Coronary artery (tissue), 2 donors: ENCODE results near the gene TMEM175.
A peak's percentile ranks its signal among the peaks of the same experiment; 100 is the strongest.

Experiments used
- DNase-seq: peaks from one replicate; pipeline ENCODE4 v3.0.0-alpha.2; 2017; ENCODE audit warnings: low spot score
- H3K27ac ChIP-seq, 2 donors: fragments of 200-600 bp; sonication (generic); one replicate each; pipeline ENCODE4 v1.5.1; 2016 to 2019
- H3K4me3 ChIP-seq: fragments of 200-600 bp; sonication (generic); 2 replicates; pipeline ENCODE4 v1.5.1; 2016; ENCODE audit warnings: mild to moderate bottlenecking, moderate library complexity
- CTCF ChIP-seq: fragments of 200-600 bp; sonication (generic); IDR thresholded peaks from one replicate; pipeline ENCODE4 v1.5.1; 2019; ENCODE audit warnings: antibody characterized with exemption

Gene TMEM175

GRCh38 chr4:999882-1000425 is 67.7 kb downstream of the TMEM175 start:
- Histone ChIP-seq H3K4me3 (no peak overlapping the region), H3K27ac (no peak overlapping the region)
- no peak for TF ChIP-seq CTCF
- no peak for DNase-seq

GRCh38 chr4:1000686-1001260 is 68.5 kb downstream of the TMEM175 start:
- Histone ChIP-seq H3K4me3 (no peak overlapping the region), H3K27ac (no peak overlapping the region)
- no peak for DNase-seq
- TF ChIP-seq CTCF: no peak

- H3K27ac ChIP-seq: no peak overlapping the region
- no peak for DNase-seq
- TF ChIP-seq CTCF: no peak
- no peak overlapping the region for H3K4me3 ChIP-seq
These were observed 69.4 kb downstream of the TMEM175 start for GRCh38 chr4:1001561-1002130.

- no peak for TF ChIP-seq CTCF
- Histone ChIP-seq H3K27ac (no peak overlapping the region), H3K4me3 (peak overlapping the region; percentile 48)
- DNase-seq: no peak
These were observed 69.9 kb downstream of the TMEM175 start for GRCh38 chr4:1002131-1002630.

GRCh38 chr4:1002631-1003251 is 70.5 kb downstream of the TMEM175 start:
- no peak for DNase-seq
- no peak for TF ChIP-seq CTCF
- Histone ChIP-seq H3K4me3 (peak overlapping the region; percentile 48), H3K27ac (no peak overlapping the region)

- no peak overlapping the region for H3K27ac ChIP-seq
- no peak for DNase-seq
- H3K4me3 ChIP-seq: peak overlapping the region; percentile 48
- TF ChIP-seq CTCF: no peak
These were observed 71.2 kb downstream of the TMEM175 start for GRCh38 chr4:1003271-1004070.
